GM23338 (cell line): ENCODE data around the gene GATAD2A.

Source experiments
- CREB1 ChIP-seq: fragments of 250-450 bp; sonication (Bioruptor Pico); IDR thresholded peaks from 2 replicates; pipeline ENCODE4 v1.5.0; 2020; ENCODE audit warnings: low read depth, mild to moderate bottlenecking, moderate library complexity
- EZH2 ChIP-seq: fragments of 200-600 bp; sonication (generic); IDR thresholded peaks from one replicate; pipeline ENCODE4 v1.8.0; 2017; ENCODE audit warnings: antibody characterized with exemption, mild to moderate bottlenecking, low read depth; ENCODE audit not compliant: unreplicated experiment
- EZH2phosphoT487 ChIP-seq: fragments of 200-600 bp; sonication (generic); IDR thresholded peaks from one replicate; pipeline ENCODE4 v1.8.1; 2018; ENCODE audit warnings: antibody characterized with exemption; ENCODE audit not compliant: unreplicated experiment
- JUNB ChIP-seq: IDR thresholded peaks from one replicate; pipeline ENCODE4 v1.6.1; 2016; ENCODE audit warnings: antibody characterized with exemption; ENCODE audit not compliant: unreplicated experiment
- NANOG ChIP-seq: IDR thresholded peaks from 2 replicates; pipeline ENCODE4 v1.6.1; 2016; ENCODE audit warnings: antibody characterized with exemption, borderline replicate concordance
- POLR2AphosphoS5 ChIP-seq: IDR thresholded peaks from 2 replicates; pipeline ENCODE4 v1.6.1; 2016; ENCODE audit warnings: antibody characterized with exemption, low read depth
- TF ChIP-seq, protein P1 (sequence below), 2 experiments: fragments of 200-600 bp in 1 of 2; sonication (generic) in 1 of 2; conservative IDR thresholded peaks; 2 replicates each; pipeline versions ENCODE4 v1.5.1 to v1.6.1; 2016 to 2017; ENCODE audit warnings: antibody characterized with exemption in 2 of 2, low read depth in 2 of 2, mild to moderate bottlenecking in 2 of 2, moderate library complexity in 1 of 2
- TF ChIP-seq, protein P2 (sequence below): IDR thresholded peaks from one replicate; pipeline ENCODE4 v1.6.1; 2018; ENCODE audit warnings: antibody characterized with exemption; ENCODE audit not compliant: unreplicated experiment

DNA sequence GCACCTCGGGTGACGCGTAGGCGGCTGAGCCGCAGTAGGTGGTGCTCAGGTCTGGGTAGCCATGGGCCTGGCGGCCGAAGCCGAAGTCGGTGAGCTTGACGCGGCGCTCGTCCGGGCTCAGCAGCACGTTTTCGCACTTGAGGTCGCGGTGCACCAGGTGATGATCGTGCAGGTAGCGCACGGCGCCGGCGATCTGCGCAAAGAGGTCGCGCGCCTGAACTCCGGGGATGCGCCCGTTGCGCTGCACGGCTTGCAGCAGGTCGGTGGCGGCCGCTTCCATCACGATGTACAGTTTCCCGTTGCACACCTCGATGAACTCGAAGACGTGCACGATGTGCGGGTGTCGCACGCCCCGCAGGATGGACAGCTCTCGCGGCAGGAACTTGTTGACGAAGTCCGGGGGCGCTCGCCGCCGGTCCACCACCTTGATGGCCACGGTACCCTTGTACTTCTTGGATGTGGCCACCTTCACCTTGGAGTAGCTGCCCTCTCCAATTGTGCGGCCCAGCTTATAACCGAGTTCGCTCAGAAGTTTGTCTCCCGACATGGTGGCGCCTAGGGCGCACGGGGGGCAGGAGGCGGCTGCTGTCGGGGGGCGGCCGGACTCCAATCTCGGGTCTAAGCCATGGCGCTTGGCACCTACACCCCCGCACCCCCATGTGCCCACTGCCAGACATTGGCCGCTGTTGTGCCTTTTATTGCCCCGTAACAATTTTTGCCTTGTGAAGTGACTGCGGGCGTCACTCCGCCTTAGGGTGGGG lies 109.6 kb downstream of the GATAD2A start, which contains the start of gene TSSK6:
- TF ChIP-seq, protein P1, sequence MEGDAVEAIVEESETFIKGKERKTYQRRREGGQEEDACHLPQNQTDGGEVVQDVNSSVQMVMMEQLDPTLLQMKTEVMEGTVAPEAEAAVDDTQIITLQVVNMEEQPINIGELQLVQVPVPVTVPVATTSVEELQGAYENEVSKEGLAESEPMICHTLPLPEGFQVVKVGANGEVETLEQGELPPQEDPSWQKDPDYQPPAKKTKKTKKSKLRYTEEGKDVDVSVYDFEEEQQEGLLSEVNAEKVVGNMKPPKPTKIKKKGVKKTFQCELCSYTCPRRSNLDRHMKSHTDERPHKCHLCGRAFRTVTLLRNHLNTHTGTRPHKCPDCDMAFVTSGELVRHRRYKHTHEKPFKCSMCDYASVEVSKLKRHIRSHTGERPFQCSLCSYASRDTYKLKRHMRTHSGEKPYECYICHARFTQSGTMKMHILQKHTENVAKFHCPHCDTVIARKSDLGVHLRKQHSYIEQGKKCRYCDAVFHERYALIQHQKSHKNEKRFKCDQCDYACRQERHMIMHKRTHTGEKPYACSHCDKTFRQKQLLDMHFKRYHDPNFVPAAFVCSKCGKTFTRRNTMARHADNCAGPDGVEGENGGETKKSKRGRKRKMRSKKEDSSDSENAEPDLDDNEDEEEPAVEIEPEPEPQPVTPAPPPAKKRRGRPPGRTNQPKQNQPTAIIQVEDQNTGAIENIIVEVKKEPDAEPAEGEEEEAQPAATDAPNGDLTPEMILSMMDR (conservative IDR thresholded peaks at IDR 0.05; ENCODE audit: low read depth in 2 of 2), result no peak
- no peak for TF ChIP-seq EZH2phosphoT487
- no peak for TF ChIP-seq NANOG
- TF ChIP-seq POLR2AphosphoS5, result no peak
- TF ChIP-seq EZH2, result no peak
- no peak for TF ChIP-seq CREB1
- TF ChIP-seq, protein P2, sequence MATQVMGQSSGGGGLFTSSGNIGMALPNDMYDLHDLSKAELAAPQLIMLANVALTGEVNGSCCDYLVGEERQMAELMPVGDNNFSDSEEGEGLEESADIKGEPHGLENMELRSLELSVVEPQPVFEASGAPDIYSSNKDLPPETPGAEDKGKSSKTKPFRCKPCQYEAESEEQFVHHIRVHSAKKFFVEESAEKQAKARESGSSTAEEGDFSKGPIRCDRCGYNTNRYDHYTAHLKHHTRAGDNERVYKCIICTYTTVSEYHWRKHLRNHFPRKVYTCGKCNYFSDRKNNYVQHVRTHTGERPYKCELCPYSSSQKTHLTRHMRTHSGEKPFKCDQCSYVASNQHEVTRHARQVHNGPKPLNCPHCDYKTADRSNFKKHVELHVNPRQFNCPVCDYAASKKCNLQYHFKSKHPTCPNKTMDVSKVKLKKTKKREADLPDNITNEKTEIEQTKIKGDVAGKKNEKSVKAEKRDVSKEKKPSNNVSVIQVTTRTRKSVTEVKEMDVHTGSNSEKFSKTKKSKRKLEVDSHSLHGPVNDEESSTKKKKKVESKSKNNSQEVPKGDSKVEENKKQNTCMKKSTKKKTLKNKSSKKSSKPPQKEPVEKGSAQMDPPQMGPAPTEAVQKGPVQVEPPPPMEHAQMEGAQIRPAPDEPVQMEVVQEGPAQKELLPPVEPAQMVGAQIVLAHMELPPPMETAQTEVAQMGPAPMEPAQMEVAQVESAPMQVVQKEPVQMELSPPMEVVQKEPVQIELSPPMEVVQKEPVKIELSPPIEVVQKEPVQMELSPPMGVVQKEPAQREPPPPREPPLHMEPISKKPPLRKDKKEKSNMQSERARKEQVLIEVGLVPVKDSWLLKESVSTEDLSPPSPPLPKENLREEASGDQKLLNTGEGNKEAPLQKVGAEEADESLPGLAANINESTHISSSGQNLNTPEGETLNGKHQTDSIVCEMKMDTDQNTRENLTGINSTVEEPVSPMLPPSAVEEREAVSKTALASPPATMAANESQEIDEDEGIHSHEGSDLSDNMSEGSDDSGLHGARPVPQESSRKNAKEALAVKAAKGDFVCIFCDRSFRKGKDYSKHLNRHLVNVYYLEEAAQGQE, result no peak
- TF ChIP-seq JUNB, result no peak
